DOHH2 (cell line): Measurements from ENCODE around the gene SHISA6.

Experiments used
- EZH2phosphoT487 ChIP-seq: fragments of 200-600 bp; sonication (generic); IDR thresholded peaks from 2 replicates; pipeline ENCODE4 v1.6.1; 2017; ENCODE audit warnings: borderline replicate concordance, mild to moderate bottlenecking, antibody characterized with exemption, low read length, moderate library complexity, mixed read lengths
- TF ChIP-seq, protein P1 (sequence below): fragments of 200-600 bp; sonication (generic); IDR thresholded peaks from one replicate; pipeline ENCODE4 v1.5.1; 2014; ENCODE audit warnings: antibody characterized with exemption, mild to moderate bottlenecking, low read depth, low read length; ENCODE audit not compliant: poor library complexity, severe bottlenecking

DNA sequence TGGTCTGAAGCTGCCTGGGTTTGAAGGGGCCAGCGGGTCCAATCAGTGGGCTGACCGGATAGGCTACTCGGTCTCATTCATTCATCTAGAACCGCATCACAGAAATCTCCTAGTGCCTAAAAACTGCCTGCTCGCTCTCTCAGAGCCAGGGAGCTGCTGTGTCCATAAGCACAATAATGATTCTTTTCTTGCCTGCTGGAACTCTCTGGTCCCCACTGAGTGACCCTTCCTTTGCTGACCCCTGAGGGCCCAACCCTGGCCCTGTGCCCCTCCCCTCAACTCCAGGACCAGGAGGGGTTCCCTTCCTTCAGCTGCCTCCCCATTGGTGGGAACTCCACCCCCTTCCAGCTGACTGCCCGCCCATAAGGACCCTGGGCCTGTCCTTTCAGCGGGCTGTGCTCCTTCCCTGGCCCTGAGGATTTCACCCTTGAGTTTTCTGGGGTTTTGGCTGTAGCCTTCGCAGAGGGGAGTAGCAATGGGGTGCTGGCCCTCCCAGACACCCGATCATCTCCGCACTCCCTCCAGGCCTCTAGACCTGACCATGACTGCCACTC lies 317.7 kb downstream of the SHISA6 start:
- TF ChIP-seq, protein P1, sequence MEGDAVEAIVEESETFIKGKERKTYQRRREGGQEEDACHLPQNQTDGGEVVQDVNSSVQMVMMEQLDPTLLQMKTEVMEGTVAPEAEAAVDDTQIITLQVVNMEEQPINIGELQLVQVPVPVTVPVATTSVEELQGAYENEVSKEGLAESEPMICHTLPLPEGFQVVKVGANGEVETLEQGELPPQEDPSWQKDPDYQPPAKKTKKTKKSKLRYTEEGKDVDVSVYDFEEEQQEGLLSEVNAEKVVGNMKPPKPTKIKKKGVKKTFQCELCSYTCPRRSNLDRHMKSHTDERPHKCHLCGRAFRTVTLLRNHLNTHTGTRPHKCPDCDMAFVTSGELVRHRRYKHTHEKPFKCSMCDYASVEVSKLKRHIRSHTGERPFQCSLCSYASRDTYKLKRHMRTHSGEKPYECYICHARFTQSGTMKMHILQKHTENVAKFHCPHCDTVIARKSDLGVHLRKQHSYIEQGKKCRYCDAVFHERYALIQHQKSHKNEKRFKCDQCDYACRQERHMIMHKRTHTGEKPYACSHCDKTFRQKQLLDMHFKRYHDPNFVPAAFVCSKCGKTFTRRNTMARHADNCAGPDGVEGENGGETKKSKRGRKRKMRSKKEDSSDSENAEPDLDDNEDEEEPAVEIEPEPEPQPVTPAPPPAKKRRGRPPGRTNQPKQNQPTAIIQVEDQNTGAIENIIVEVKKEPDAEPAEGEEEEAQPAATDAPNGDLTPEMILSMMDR: no peak
- no peak for TF ChIP-seq EZH2phosphoT487
